HG03520 (cell line): ENCODE measurements around the gene KIF6.

Experiments used
- ATAC-seq: cut with Tn5 transposase; IDR thresholded peaks from one replicate; pipeline ENCODE4 v1.9.1; 2021; ENCODE audit warnings: mild to moderate bottlenecking, moderate library complexity; ENCODE audit not compliant: unreplicated experiment

The KIF6 gene

GRCh38 chr6:39465539-39465938 lies 259.7 kb downstream of the KIF6 start:
- no peak for ATAC-seq

GRCh38 chr6:39464067-39464466 lies 261.1 kb downstream of the KIF6 start:
- no peak for ATAC-seq

- ATAC-seq, result no peak
These were observed 271.2 kb downstream of the KIF6 start for GRCh38 chr6:39453956-39454524.

GRCh38 chr6:39453241-39453640 lies 272.0 kb downstream of the KIF6 start:
- ATAC-seq, result no peak

- ATAC-seq, result no peak
These were observed 272.7 kb downstream of the KIF6 start for GRCh38 chr6:39452306-39453145.

- no peak for ATAC-seq
These were observed 273.4 kb downstream of the KIF6 start for GRCh38 chr6:39451831-39452230.

- ATAC-seq, result no peak
These were observed 276.2 kb downstream of the KIF6 start for GRCh38 chr6:39449022-39449421.

- ATAC-seq, result no peak
These were observed 278.3 kb downstream of the KIF6 start for GRCh38 chr6:39446909-39447308.

GRCh38 chr6:39445667-39446066 lies 279.5 kb downstream of the KIF6 start:
- ATAC-seq, result no peak

- no peak for ATAC-seq
These were observed 280.7 kb downstream of the KIF6 start for GRCh38 chr6:39444479-39445019.

- no peak for ATAC-seq
These were observed 283.2 kb downstream of the KIF6 start for GRCh38 chr6:39441986-39442385.

- ATAC-seq, result no peak
These were observed 283.9 kb downstream of the KIF6 start for GRCh38 chr6:39441301-39441700.

GRCh38 chr6:39440039-39440426 lies 285.2 kb downstream of the KIF6 start:
- no peak for ATAC-seq

- ATAC-seq, result no peak
These were observed 285.7 kb downstream of the KIF6 start for GRCh38 chr6:39439342-39440038.

- no peak for ATAC-seq
These were observed 291.6 kb downstream of the KIF6 start for GRCh38 chr6:39433630-39434029.

GRCh38 chr6:39432330-39433025 lies 292.7 kb downstream of the KIF6 start:
- no peak for ATAC-seq

GRCh38 chr6:39430871-39431523 lies 294.2 kb downstream of the KIF6 start:
- no peak for ATAC-seq

- no peak for ATAC-seq
These were observed 294.8 kb downstream of the KIF6 start for GRCh38 chr6:39430446-39430845.

- ATAC-seq, result no peak
These were observed 296.4 kb downstream of the KIF6 start for GRCh38 chr6:39428816-39429215.

GRCh38 chr6:39428152-39428551 lies 297.1 kb downstream of the KIF6 start:
- ATAC-seq, result no peak

- no peak for ATAC-seq
These were observed 299.1 kb downstream of the KIF6 start for GRCh38 chr6:39426073-39426456.
